Measurements from ENCODE around the gene APOL5. TPM values are rescaled to one million over a fixed set of nuclear protein-coding genes. Genes with fewer than 3 reads are reported as not detected.

APOL5 gene
- total and polyA plus RNA-seq, 2 donors (not counting 1 experiment from before 2014, with no cell fraction given) = 0.06 TPM; not detected in 1

DNA sequence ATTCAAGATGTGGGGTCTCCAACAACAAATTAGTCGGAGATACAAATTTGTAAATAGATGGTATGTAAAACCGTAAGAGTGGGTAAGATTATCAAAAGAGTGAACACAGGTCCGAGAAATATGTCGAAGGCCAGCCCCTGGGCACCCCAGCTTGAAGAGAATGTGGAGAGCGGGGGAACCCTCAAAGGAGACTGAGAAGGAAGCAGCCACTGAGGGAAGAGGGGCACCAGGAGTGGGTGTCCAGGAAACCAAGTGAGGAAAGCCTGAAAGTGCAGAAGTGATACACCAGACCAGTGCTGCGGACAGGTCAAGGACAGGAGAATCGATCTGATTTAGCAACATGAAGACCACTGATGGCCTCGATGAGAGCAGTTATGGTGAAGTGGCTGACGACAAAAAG, 14.4 kb downstream of the APOL5 start:
- TF ChIP-seq CTCF (conservative IDR thresholded peaks at IDR 0.05 in 1 of 2, IDR thresholded peaks at IDR 0.05 in 1 of 2; ENCODE audit: low read depth in 1 of 2, low read length in 2 of 2) (no peak), EZH2 (IDR thresholded peaks at IDR 0.05; ENCODE audit: low read length, missing control alignments) (no peak)

DNA sequence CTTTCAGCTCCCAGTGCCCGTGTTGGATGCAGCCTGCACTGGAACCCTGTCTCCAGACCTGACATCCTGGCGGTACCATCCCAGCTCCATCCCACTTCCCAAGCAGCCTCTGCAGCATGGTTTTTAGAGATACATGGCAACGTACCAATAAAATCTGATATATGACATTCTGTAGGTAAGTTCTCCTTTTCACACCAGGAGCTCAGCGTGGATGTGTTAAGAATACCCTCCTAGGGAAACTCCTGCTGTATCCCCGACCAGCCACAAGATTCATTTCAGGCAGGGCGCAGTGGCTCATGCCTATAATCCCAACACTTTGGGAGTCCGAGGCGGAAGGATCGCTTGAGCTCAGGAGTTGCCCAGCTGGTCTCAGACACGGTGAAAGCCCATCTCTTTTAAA, 15.4 kb downstream of the APOL5 start:
- H4K20me1 ChIP-seq (ENCODE audit: control insufficient read depth, extremely low read depth, insufficient read depth, low read length) = no peaks in the 10 kb centered on the region
- no peak for DNase-seq (ENCODE audit: low read depth in 2 of 2)
- no peak overlapping the region for H3K9ac ChIP-seq (ENCODE audit: insufficient read depth, low read length)
- no peaks in the 10 kb centered on the region for H3K79me2 ChIP-seq (ENCODE audit: control insufficient read depth, insufficient read depth, low read length)
- H3K27ac ChIP-seq (ENCODE audit: insufficient read depth, low read length) = no peak overlapping the region
- no peak overlapping the region for H3K4me2 ChIP-seq (ENCODE audit: extremely low read depth, insufficient read depth, low read length)
- no peak overlapping the region for H2AFZ ChIP-seq (ENCODE audit: low read length)
- TF ChIP-seq CTCF (conservative IDR thresholded peaks at IDR 0.05 in 1 of 2, IDR thresholded peaks at IDR 0.05 in 1 of 2; ENCODE audit: low read depth in 1 of 2, low read length in 2 of 2) (no peak), EZH2 (IDR thresholded peaks at IDR 0.05; ENCODE audit: low read length, missing control alignments) (no peak)
- H3K27me3 ChIP-seq (ENCODE audit: control insufficient read depth, insufficient read depth, low read length) = no peaks in the 10 kb centered on the region
- H3K4me1 ChIP-seq (ENCODE audit: control insufficient read depth, extremely low read depth, insufficient read depth, low read length) = peaks cover 2% of the 10 kb centered on the region
- H3K9me3 ChIP-seq (ENCODE audit: control insufficient read depth, insufficient read depth, low read depth, low read length) = no peaks in the 10 kb centered on the region
- peaks cover 7% of the 10 kb centered on the region for H3K36me3 ChIP-seq (ENCODE audit: control insufficient read depth, insufficient read depth, low read length)
- no peak overlapping the region for H3K4me3 ChIP-seq (replicated peaks in 1 of 4; ENCODE audit: control extremely low read depth in 1 of 4, insufficient read depth in 1 of 4, low read depth in 3 of 4, low read length in 4 of 4)

More for the DNA sequence above, 14.4 kb downstream of the APOL5 start:
- no peaks in the 10 kb centered on the region for H3K9me3 ChIP-seq (ENCODE audit: control insufficient read depth, insufficient read depth, low read depth, low read length)
- H3K4me3 ChIP-seq (replicated peaks in 1 of 4; ENCODE audit: control extremely low read depth in 1 of 4, insufficient read depth in 1 of 4, low read depth in 3 of 4, low read length in 4 of 4) = no peak overlapping the region
- no peak overlapping the region for H3K27ac ChIP-seq (ENCODE audit: insufficient read depth, low read length)
- H3K9ac ChIP-seq (ENCODE audit: insufficient read depth, low read length) = no peak overlapping the region
- H3K36me3 ChIP-seq (ENCODE audit: control insufficient read depth, insufficient read depth, low read length) = peaks cover 7% of the 10 kb centered on the region
- no peaks in the 10 kb centered on the region for H3K27me3 ChIP-seq (ENCODE audit: control insufficient read depth, insufficient read depth, low read length)
- H4K20me1 ChIP-seq (ENCODE audit: control insufficient read depth, extremely low read depth, insufficient read depth, low read length) = no peaks in the 10 kb centered on the region
- no peak for DNase-seq (ENCODE audit: low read depth in 2 of 2)
- peaks cover 2% of the 10 kb centered on the region for H3K4me1 ChIP-seq (ENCODE audit: control insufficient read depth, extremely low read depth, insufficient read depth, low read length)
- H2AFZ ChIP-seq (ENCODE audit: low read length) = no peak overlapping the region
- H3K79me2 ChIP-seq (ENCODE audit: control insufficient read depth, insufficient read depth, low read length) = no peaks in the 10 kb centered on the region
- H3K4me2 ChIP-seq (ENCODE audit: extremely low read depth, insufficient read depth, low read length) = no peak overlapping the region

GRCh38 chr22:35733791-35734516, 16.3 kb downstream of the APOL5 start:
- Histone ChIP-seq H3K27ac (ENCODE audit: insufficient read depth, low read length) (no peak overlapping the region), H3K4me3 (replicated peaks in 1 of 4; ENCODE audit: control extremely low read depth in 1 of 4, insufficient read depth in 1 of 4, low read depth in 3 of 4, low read length in 4 of 4) (no peak overlapping the region), H3K27me3 (ENCODE audit: control insufficient read depth, insufficient read depth, low read length) (no peaks in the 10 kb centered on the region), H3K9me3 (ENCODE audit: control insufficient read depth, insufficient read depth, low read depth, low read length) (no peaks in the 10 kb centered on the region), H3K4me1 (ENCODE audit: control insufficient read depth, extremely low read depth, insufficient read depth, low read length) (peaks cover 2% of the 10 kb centered on the region), H3K36me3 (ENCODE audit: control insufficient read depth, insufficient read depth, low read length) (peaks cover 11% of the 10 kb centered on the region), H2AFZ (ENCODE audit: low read length) (no peak overlapping the region), H3K79me2 (ENCODE audit: control insufficient read depth, insufficient read depth, low read length) (no peaks in the 10 kb centered on the region), H4K20me1 (ENCODE audit: control insufficient read depth, extremely low read depth, insufficient read depth, low read length) (no peaks in the 10 kb centered on the region), H3K4me2 (ENCODE audit: extremely low read depth, insufficient read depth, low read length) (no peak overlapping the region), H3K9ac (ENCODE audit: insufficient read depth, low read length) (no peak overlapping the region)
- peak in 1 of 2 donors; percentile 52 for DNase-seq (ENCODE audit: low read depth in 2 of 2)
- no peak for TF ChIP-seq EZH2 (IDR thresholded peaks at IDR 0.05; ENCODE audit: low read length, missing control alignments)
